KG1 (cell line): ENCODE results near the gene PAPLN.

ENCODE experiments used
- DNase-seq: peaks from one replicate; lab custom pipeline; 2025; lab: John Stamatoyannopoulos, UW

Gene PAPLN

GRCh38 chr14:73230051-73230450 is 7.3 kb upstream of the PAPLN start:
- no peak for DNase-seq

DNA sequence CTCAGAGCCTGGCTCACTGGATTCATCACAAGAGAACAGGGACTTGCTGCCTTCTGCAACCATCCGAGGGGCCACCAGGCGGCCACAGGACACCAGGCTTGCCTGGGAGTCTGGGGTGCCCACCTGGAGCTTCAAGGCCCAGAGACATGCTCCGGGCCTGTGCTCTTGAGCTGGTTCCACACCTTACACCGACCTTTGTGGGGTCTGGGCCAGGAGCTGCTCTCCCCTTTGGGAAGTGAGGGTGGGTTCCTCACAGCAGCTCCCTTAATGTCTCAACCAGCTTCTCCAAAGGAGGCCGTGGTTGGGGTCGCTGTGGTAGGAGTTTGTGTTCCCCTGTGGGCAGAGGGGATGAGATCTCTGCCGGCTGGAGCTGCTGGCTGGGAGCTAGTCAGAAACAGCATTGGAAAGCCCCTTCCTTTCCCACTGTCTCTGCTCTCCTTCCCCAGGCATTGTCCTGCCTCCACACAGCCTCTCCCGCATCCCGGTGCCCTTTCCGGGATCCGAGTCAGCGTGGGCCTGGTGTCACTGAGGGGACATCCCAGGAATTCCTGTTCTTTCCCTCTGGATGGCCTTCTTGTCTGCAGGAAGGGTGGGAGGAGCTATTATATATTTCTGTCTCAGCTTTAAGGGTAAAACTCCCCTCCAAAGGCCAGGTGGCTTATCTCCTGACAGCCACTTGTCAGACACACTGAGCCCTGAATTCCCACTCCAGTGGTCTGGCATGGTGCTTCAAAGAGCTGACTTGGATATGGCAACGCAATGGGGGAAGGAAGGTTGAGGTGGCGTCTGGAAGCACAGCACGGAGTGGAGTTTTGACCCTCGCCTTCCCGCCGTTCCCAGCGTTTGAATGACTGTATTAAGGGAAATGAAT is 5.1 kb upstream of the PAPLN start:
- DNase-seq, result no peak

DNA sequence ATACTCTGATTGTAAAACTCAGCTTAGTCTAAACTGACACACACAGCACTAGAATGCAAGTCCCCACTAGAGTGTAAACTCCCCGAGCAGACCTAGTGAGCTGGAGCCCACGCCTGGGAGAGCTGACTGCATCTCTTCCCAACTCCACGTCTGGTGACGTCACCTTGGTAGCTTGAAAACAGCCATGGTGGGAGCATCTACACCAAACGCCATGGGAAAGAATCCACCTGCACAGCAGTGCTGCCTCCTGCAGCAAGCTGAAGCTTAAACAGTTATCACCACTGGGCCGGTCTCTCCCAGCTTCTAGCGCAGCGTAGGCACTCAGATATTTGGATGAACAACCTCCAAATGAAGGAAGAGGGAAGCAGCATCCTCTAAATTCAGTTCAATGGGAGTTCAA is 4.3 kb upstream of the PAPLN start:
- no peak for DNase-seq

DNA sequence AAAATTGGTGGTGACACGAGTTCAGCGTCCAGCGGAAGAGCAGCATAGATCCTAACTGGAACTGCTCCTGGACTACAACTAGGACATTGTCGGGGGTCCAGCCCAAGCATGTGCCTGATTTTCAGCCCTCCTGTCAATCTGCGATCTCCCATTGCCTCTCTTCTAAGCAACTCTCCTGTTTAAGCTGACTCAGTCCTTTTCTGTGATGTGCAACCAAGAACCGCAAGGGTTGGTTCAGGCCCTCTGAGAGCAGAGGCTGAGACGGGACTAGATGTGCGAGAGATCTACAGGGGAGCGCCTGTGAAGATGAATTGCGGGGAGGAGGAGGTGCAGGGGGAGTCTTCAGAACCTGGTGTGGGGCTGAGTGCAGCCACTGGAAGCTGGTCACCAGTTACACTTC is 3.7 kb upstream of the PAPLN start:
- no peak for DNase-seq

- no peak for DNase-seq
Measured at GRCh38 chr14:73234029-73234428, 3.3 kb upstream of the PAPLN start.

GRCh38 chr14:73234586-73235394 is 2.5 kb upstream of the PAPLN start:
- no peak for DNase-seq

DNA sequence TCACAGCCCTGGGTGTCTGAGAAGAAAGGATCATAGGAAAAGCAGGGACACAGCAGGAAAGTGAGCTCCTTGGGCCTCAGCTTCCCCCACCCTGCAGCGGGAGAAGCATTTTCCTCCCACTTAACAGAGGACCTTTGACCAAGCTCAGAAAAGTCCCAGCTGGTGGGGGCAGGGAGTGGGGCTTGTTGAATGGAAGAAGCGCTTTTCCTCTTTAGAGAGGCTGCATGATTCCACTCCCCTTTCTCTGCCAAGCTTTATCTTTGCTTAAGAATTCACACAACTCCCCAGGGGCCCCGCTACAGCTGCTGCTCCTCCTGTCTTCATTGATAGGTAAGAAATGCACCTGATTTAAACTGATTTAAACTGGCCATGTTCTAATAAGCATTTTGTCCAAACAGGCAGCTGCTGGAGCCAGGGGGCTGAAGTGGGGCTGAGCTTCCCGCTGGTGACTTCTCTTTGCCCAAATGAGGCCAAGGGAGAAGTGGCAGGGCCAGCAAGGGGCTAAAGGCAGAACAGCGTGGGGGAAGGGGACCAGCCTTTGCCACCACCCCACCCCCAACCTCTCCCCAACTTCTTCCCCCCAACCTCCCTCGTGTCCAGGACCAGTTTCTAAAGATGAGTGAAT is 1.7 kb upstream of the PAPLN start:
- no peak for DNase-seq

- DNase-seq, result no peak
Measured at GRCh38 chr14:73236157-73236556, 1.1 kb upstream of the PAPLN start.

GRCh38 chr14:73236752-73237218 is 521 bp upstream of the PAPLN start:
- DNase-seq, result no peak

DNA sequence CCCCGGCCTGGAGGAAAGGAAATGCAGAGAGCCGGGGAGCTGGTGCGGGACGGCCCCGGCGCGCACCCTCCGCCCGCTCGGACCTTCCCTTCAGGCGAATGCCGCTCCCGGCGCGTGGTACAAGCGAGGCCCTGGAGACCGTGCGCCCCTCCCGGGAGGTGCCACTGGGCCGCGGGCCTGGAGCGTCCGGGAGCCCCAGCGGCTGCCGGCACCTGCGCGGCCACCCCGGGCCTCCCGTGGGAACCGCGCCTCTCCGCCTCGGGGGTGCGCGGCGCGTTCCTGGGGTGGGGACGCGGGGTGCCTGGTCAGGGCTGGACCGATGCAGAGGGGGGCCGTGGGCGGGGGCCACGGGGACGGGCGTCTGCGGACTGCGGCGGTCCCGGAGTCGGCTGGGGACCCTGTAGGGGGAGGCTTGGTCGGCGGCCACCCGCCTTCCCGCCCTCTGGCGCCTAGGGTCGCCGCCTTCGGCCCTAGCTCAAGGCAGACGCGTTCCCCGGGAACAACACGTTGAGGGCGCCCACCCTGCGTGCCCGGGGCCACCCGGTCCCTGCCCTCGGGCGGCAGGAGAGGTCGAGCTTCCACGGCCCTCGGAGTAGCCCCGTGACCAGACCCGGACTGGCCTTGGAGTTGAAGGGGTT is 599 bp downstream of the PAPLN start:
- DNase-seq, result no peak

DNA sequence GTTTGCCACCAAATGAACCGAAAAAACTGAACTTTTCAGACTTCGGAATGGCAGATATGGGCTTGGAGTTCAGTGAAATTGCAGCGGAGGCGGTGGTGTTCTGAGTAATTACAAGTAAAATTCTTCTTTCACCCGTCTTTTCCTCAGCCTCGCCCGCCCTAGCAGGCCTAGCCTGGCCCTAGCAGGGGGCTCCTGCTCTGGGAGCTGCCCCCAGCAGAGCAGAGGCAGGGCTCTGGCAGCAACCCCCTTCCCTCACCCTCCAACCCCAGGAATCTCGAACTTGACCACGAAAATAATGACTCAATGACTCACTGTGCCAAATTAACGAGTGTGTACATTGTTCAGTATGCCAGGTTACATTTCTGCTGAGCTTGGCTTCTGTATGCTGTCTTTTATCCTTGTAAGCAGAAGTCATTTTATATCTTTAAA is 1.1 kb downstream of the PAPLN start:
- no peak for DNase-seq

- no peak for DNase-seq
Measured at GRCh38 chr14:73238941-73239340, 1.6 kb downstream of the PAPLN start.

DNA sequence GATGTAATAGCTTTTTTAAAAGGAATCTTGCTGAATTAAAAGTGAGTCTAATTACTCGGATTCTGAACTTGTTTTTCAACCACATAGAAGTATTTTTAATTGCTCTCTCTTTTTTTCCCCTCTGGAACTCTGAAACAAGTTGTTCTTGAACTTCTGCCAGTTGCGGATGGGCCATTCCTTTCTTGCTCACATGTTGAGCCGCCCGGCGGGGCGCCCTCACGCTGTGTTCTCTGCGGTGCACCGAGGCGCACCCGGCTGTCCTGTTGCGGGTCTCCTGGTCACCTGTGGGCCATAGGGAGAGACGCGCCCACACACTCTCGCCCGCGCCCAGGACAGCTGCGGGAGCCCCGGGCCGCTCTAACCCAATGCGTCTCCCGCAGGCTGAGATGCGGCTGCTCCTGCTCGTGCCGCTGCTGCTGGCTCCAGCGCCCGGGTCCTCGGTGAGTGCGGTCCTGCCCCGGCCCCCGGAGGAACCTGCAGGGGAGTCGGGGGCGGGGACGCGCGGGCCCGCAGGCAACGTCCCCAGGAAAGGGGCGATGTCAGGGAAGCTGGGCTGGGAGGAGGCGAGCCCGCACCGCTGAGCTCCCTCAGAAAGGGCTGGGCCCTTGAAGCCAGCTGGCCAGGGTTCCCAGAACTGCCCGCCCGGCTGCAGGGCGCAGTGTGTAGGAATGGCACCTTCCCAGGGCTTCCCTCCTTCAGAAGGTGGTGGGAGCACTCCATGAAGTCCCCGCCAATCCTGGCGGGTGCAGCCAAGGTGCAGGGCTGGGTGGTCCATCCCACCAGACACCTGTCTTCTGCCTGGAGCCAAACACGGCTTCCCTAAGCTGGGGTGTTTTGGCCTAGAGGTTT is 2.3 kb downstream of the PAPLN start:
- DNase-seq, result no peak

- no peak for DNase-seq
Measured at GRCh38 chr14:73240816-73241480, 3.6 kb downstream of the PAPLN start.

- DNase-seq, result no peak
Measured at GRCh38 chr14:73241481-73242165, 4.3 kb downstream of the PAPLN start.

GRCh38 chr14:73242357-73242901 is 5.1 kb downstream of the PAPLN start:
- DNase-seq, result no peak

DNA sequence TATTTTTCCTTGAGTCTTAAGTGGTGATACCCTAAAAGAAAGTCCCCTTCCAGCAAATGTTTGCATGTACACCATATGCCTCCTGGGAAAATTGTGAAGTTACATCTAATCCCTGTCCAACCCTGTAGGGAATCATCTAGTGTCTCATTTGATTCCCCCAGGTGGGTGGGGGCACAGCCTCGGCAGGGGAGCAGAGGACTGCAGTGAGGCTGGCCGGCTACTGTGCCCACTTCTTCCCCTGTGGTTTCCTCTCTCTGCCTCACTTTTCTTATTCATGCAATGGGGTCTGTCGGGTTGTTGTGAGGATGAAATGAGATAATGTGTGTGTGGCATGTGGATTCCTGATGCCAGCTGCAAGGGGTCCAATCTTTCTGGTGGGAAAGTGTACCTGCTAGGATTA is 6.0 kb downstream of the PAPLN start:
- DNase-seq, result no peak

GRCh38 chr14:73243748-73244147 is 6.4 kb downstream of the PAPLN start:
- no peak for DNase-seq

DNA sequence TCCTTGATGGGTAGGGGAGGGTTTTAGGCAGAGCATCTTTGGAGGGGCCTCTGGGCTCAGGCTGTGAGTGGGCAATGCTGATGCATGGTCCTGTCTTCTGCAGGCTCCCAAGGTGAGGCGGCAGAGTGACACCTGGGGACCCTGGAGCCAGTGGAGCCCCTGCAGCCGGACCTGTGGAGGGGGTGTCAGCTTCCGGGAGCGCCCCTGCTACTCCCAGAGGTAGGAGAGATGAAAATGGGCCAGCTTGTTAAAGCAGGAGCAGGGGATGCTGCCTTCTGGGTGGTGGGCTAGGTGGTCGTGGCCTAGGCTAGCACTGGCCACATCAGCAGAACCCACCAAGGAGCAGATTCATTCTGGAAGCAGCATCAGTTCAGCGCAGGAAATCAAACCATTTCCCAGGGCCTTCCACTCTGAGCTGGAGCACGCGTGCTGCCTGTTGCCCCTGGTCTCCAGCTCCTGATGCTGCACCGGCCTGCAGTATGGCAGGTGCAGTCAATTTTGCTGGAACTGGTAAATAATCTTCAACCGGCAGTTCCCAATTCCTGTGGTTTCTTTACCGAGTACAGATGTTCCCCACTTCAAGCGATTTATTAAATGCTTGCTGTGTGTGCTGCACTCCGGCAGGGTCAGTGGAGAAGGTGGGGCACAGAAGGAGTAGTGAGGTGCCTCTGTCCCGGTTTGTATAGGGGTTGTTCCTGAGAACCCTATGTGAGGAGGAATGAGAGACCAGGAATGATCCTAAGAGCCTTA is 7.4 kb downstream of the PAPLN start:
- DNase-seq, result no peak
